NOMO-1 treated with DMSO at 0.1 percent for 48 hours (cell line): ENCODE results near the gene RPS19BP1.

ENCODE experiments used
- DNase-seq: peaks from one replicate; lab custom pipeline; 2025; ENCODE audit not compliant: unreplicated experiment; lab: John Stamatoyannopoulos, UW

Gene RPS19BP1

GRCh38 chr22:39559456-39560105 is 27.0 kb upstream of the RPS19BP1 start:
- no peak for DNase-seq

DNA sequence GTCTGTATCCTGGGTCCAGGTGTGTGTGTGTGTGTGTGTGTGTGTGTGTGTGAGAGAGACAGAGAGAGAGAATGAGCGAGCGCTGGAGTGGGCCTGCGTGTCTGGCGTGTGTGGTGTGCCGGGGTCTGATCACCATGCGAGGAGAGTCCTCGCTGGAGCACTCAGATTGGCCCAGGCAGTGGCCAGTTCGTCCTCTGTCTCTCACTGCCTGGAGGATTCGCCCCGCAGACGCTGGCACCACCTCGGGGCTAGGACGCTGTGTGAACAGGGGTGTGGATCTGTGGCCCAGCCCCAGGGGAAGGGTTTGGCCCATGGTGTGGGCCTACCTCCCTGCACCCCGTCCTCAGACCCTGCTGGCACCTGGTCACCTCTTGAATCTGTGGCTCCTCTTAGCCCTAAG is 26.4 kb upstream of the RPS19BP1 start:
- DNase-seq: no peak

DNA sequence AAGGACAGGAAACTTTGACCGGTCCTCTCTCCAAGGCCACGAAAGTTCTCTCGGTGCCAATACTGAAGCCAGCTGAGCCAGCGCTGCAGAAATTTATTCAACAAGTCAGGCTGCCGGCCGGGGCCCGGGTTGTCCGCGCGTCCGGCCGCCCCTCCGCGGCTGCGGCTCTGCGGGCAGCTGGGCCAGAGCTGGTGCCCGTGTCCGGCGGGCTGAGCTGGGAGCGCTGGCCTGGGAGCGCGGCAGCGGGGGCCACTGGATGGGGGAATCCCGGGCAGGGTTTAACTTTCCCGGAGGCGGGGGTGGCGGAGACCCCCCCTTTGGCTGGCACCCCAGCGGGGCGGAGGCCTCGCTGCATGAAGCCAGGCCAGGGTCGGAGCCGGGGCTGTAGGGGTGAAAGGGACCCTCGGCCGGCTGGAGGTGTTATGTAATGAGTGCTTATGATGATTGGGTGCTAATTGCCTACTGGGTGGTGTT is 25.7 kb upstream of the RPS19BP1 start:
- DNase-seq: no peak

- no peak for DNase-seq
Observed at GRCh38 chr22:39556970-39557841, 24.7 kb upstream of the RPS19BP1 start.

GRCh38 chr22:39554151-39554550 is 21.6 kb upstream of the RPS19BP1 start:
- DNase-seq: no peak

DNA sequence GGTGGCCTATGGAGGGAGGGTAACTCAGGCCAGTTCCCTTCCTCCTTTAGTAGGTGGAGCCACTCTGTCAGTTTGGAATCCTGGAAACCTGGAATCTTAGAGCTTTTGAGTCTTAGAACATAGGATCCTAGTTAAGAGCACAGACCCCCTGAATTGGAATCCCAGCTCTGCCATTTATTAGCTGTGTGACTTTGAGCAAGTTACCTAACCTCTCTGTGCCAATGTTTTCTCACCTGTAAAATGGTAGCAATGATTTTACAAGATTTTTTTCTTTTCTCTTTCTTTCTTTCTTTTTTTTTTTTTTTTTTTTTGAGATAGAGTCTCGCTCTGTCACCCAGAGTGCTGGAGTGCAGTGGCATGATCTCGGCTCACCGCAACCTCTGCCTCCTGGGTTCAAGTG is 20.9 kb upstream of the RPS19BP1 start:
- no peak for DNase-seq

DNA sequence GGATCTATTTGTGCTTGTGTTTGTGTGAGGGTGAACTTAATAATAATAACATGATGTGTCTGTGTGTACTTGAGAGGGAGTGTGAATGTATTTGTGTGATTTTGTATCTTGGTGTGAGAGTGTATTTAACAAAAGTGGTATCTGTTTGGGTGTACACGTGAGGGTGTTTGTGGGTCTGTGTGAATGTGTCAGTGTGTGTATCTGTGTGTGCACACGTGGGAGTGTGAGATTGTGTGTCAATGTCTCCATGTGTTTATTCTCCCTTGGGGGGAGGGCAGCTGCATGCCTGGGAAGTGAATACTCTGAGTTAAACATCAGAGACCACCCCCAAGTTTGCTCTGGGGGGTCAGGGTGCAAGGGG is 15.0 kb upstream of the RPS19BP1 start:
- DNase-seq: no peak

- no peak for DNase-seq
Observed at GRCh38 chr22:39546889-39547586, 14.5 kb upstream of the RPS19BP1 start.

- peak; percentile 39 for DNase-seq
Observed at GRCh38 chr22:39545386-39546365, 13.1 kb upstream of the RPS19BP1 start.

- DNase-seq: no peak
Observed at GRCh38 chr22:39543095-39543494, 10.5 kb upstream of the RPS19BP1 start.

DNA sequence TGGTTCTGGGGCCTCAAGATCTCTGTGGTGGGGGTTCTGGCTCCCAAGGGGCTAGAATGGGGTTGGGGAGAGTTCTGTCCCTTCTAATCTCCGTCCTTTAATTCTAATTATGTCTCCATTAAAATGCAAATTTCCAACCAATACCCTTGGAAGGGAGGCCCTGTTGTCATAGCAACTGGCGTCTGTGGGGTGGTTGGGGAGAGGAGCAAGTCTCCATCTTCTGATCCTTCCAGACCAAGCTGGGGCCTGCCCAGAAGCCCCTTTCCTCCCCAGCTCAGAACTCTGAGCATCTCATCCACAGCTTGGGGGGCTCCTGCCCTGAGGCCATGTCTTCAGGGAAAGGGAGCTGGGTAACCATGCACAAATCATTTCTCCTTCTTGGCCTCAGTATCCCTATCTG is 5.4 kb upstream of the RPS19BP1 start:
- no peak for DNase-seq

- no peak for DNase-seq
Observed at GRCh38 chr22:39536711-39537110, 4.2 kb upstream of the RPS19BP1 start.

DNA sequence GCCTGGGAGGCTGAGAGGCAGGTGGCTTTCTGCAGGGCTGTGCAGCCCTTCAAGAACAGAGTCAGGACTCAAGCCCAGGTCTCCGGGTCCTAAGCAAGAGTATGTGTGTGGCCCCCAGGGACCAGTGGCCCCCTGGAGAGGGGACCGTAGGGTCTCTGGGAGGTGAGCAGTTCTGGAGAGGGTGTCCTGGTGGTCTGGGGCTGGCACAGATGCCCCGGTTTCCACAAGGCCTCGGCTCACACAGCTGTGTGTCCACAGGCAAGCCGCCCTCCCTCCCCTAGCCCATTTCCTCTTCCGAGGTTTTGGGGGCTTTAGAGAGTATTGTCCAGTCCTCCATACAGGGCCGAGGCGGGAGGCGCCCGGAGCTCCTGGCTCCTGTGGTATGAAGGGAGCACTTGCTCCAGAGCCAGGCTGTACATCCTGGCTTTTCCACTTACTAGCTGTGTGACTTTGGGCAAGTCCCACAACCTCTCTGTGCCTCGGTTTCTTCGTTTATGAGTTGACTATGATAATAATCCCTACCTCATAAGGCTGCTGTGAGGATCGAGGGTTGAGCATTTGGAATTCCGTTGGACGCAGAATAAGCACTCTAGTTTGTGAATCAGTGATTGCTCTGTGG is 3.4 kb upstream of the RPS19BP1 start:
- no peak for DNase-seq

GRCh38 chr22:39535357-39535725 is 2.8 kb upstream of the RPS19BP1 start:
- no peak for DNase-seq

DNA sequence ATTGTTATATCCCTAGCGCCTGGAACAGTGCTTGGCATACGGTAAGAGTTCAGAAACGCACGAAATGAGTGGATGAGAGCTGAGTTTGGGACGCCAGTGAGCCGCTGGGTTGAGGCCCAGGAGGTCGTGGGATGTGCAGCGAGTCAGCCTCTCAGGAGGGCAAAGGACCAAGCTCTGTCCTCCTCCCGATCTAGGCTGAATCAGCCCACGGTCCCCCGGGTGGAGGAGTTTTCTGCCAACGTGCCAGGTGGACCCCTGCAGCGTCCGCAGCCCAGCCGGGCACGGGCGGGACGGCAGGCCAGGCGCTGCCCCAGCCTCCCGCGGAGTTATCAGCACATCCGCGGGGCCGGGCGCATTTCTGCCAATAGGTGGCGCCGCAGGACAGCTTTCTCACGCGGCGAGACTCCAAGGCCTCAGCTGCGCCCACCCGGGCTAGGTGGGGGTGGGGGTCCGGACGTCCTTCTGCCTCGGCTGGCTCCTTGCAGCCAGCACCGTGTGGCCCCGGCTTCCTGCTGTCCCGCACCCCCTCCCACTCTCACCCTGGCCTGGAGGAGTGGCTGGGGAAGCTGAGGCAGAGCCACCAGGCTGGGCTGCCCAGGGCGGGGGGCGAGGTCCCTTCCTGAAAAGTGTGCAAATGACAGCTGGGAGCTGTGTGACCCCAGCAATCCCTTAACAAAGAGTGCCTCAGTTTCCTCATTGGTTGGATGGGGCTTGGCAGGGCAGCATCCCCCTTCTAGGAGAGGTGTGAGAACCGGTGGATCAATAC is 2.2 kb upstream of the RPS19BP1 start:
- DNase-seq: peak; percentile 35

GRCh38 chr22:39534092-39534506 is 1.6 kb upstream of the RPS19BP1 start:
- no peak for DNase-seq

- peak; percentile 65 for DNase-seq
Observed at GRCh38 chr22:39530692-39531331, 1.7 kb downstream of the RPS19BP1 start.

- DNase-seq: no peak
Observed at GRCh38 chr22:39530116-39530515, 2.4 kb downstream of the RPS19BP1 start.

- no peak for DNase-seq
Observed at GRCh38 chr22:39529487-39529851, 3.1 kb downstream of the RPS19BP1 start.
